ENCODE data around the gene ROPN1L.
"Not testable (repeated sequence)": the region's sequence is repeated elsewhere in the genome, so short reads cannot be mapped to it uniquely, and the experiment has no call there.

Gene ROPN1L

GRCh38 chr5:10480237-10480985 is 38.7 kb downstream of the ROPN1L start:
- peak; percentile 88 to 93 for DNase-seq

- DNase-seq = peak in 1 of 2 experiments; percentile 50
These were observed 39.7 kb downstream of the ROPN1L start for GRCh38 chr5:10481241-10481935.

- peak; percentile 31 to 75 for DNase-seq
These were observed 41.3 kb downstream of the ROPN1L start for GRCh38 chr5:10482791-10483530.

GRCh38 chr5:10484774-10485141 is 43.1 kb downstream of the ROPN1L start:
- DNase-seq = no peak

GRCh38 chr5:10485142-10485795 is 43.6 kb downstream of the ROPN1L start:
- DNase-seq = peak; percentile 98 to 100

GRCh38 chr5:10485897-10486296 is 44.2 kb downstream of the ROPN1L start:
- DNase-seq = no peak

GRCh38 chr5:10486511-10487344 is 45.0 kb downstream of the ROPN1L start:
- no peak for DNase-seq

- no peak for DNase-seq
These were observed 46.5 kb downstream of the ROPN1L start for GRCh38 chr5:10488144-10488543.

- DNase-seq = no peak
These were observed 48.2 kb downstream of the ROPN1L start for GRCh38 chr5:10489810-10490426.

GRCh38 chr5:10490927-10491672 is 49.4 kb downstream of the ROPN1L start:
- no peak for DNase-seq

- DNase-seq = no peak
These were observed 50.0 kb downstream of the ROPN1L start for GRCh38 chr5:10491673-10492026.

- no peak for DNase-seq
These were observed 52.2 kb downstream of the ROPN1L start for GRCh38 chr5:10493884-10494283.

- DNase-seq = not testable (repeated sequence)
These were observed 52.8 kb downstream of the ROPN1L start for GRCh38 chr5:10494497-10494896.

GRCh38 chr5:10497554-10497953 is 55.9 kb downstream of the ROPN1L start:
- no peak for DNase-seq

- DNase-seq = no peak
These were observed 56.7 kb downstream of the ROPN1L start for GRCh38 chr5:10498350-10498749.

GRCh38 chr5:10499066-10499465 is 57.4 kb downstream of the ROPN1L start:
- no peak for DNase-seq

- no peak for DNase-seq
These were observed 58.1 kb downstream of the ROPN1L start for GRCh38 chr5:10499776-10500175.

GRCh38 chr5:10500669-10501068 is 59.0 kb downstream of the ROPN1L start:
- no peak for DNase-seq

GRCh38 chr5:10501554-10502075 is 59.9 kb downstream of the ROPN1L start:
- no peak for DNase-seq

GRCh38 chr5:10502130-10502529 is 60.5 kb downstream of the ROPN1L start:
- DNase-seq = no peak

GRCh38 chr5:10502578-10502977 is 60.9 kb downstream of the ROPN1L start:
- DNase-seq = no peak

All from NCI-H524 (cell line).